GM23338 (cell line): ENCODE measurements around the gene NOTCH1. TPM values are rescaled to one million over a fixed set of nuclear protein-coding genes. Genes with fewer than 3 reads are reported as not detected.

ENCODE experiments used
- ATAC-seq: fragments of 200-7000 bp; cut with Tn5 transposase; 3 replicates; pipeline ENCODE4 v1.9.1; 2020
- DNase-seq: peaks from one replicate; pipeline ENCODE4 v3.0.0-alpha.2; 2015; ENCODE audit warnings: low spot score
- H2AFZ ChIP-seq: fragments of 200-600 bp; sonication (generic); 2 replicates; pipeline ENCODE4 v1.8.0; 2016; ENCODE audit warnings: antibody characterized with exemption, mild to moderate bottlenecking, moderate library complexity
- H3F3A ChIP-seq: fragments of 200-600 bp; sonication (generic); replicated peaks from 2 replicates; pipeline ENCODE4 v1.8.0; 2017; ENCODE audit warnings: antibody characterized with exemption, mixed run types, low read depth
- H3K27ac ChIP-seq: fragments of 200-600 bp; sonication (generic); 2 replicates; pipeline ENCODE4 v1.6.1; 2016; ENCODE audit warnings: low read depth
- H3K27me3 ChIP-seq: fragments of 200-600 bp; sonication (generic); 2 replicates; pipeline ENCODE4 v1.8.0; 2016; ENCODE audit warnings: mild to moderate bottlenecking, mixed run types, moderate library complexity; ENCODE audit not compliant: insufficient read depth
- H3K36me3 ChIP-seq: fragments of 200-600 bp; sonication (generic); 2 replicates; pipeline ENCODE4 v1.8.0; 2016; ENCODE audit warnings: mild to moderate bottlenecking; ENCODE audit not compliant: insufficient read depth
- H3K4me1 ChIP-seq: fragments of 200-600 bp; sonication (generic); 2 replicates; pipeline ENCODE4 v1.8.0; 2016; ENCODE audit warnings: mild to moderate bottlenecking, moderate library complexity; ENCODE audit not compliant: insufficient read depth
- H3K4me2 ChIP-seq: fragments of 200-600 bp; sonication (generic); 2 replicates; pipeline ENCODE4 v1.7.1; 2017; ENCODE audit warnings: mixed run types
- H3K4me3 ChIP-seq: fragments of 200-600 bp; sonication (generic); 2 replicates; pipeline ENCODE4 v1.6.1; 2016; ENCODE audit warnings: mixed run types
- H3K79me2 ChIP-seq: fragments of 200-600 bp; sonication (generic); replicated peaks from 2 replicates; pipeline ENCODE4 v1.8.0; 2017; ENCODE audit warnings: mild to moderate bottlenecking; ENCODE audit not compliant: insufficient read depth
- H3K9me2 ChIP-seq: fragments of 200-600 bp; sonication (generic); 2 replicates; pipeline ENCODE4 v1.8.0; 2017; ENCODE audit not compliant: insufficient read depth
- H4K20me1 ChIP-seq: fragments of 200-600 bp; sonication (generic); replicated peaks from 2 replicates; pipeline ENCODE4 v1.8.0; 2017; ENCODE audit warnings: mild to moderate bottlenecking; ENCODE audit not compliant: insufficient read depth
- H3K27ac Mint-ChIP-seq: 2 replicates; pipeline ENCODE4 v1.8.0; 2020; ENCODE audit warnings: inconsistent platforms, mild to moderate bottlenecking, moderate library complexity, mixed read lengths
- H3K27me3 Mint-ChIP-seq: 3 replicates; pipeline ENCODE4 v1.8.0; 2022; ENCODE audit warnings: low read depth, mild to moderate bottlenecking, moderate library complexity, mixed read lengths, inconsistent platforms; ENCODE audit not compliant: insufficient read depth, poor library complexity
- H3K36me3 Mint-ChIP-seq: 3 replicates; pipeline ENCODE4 v1.8.0; 2021; ENCODE audit warnings: low read depth, mild to moderate bottlenecking, inconsistent platforms, moderate library complexity, mixed read lengths
- H3K4me1 Mint-ChIP-seq: 3 replicates; pipeline ENCODE4 v1.8.0; 2020; ENCODE audit warnings: mild to moderate bottlenecking, inconsistent platforms, mixed read lengths
- H3K4me3 Mint-ChIP-seq: 3 replicates; pipeline ENCODE4 v1.8.0; 2021; ENCODE audit warnings: moderate library complexity, mild to moderate bottlenecking, inconsistent platforms, mixed read lengths
- H3K9me3 Mint-ChIP-seq: 3 replicates; pipeline ENCODE4 v1.8.0; 2020; ENCODE audit warnings: moderate library complexity, mild to moderate bottlenecking, inconsistent platforms, mixed read lengths
- CREB1 ChIP-seq: fragments of 250-450 bp; sonication (Bioruptor Pico); IDR thresholded peaks from 2 replicates; pipeline ENCODE4 v1.5.0; 2020; ENCODE audit warnings: low read depth, mild to moderate bottlenecking, moderate library complexity
- CTCF ChIP-seq, 2 experiments: fragments of 200-600 bp in 1 of 2; sonication (generic) in 1 of 2; conservative IDR thresholded peaks; 2 replicates each; pipeline versions ENCODE4 v1.5.1 to v1.6.1; 2016 to 2017; ENCODE audit warnings: antibody characterized with exemption in 2 of 2, low read depth in 2 of 2, mild to moderate bottlenecking in 2 of 2, moderate library complexity in 1 of 2
- ETS1 ChIP-seq: IDR thresholded peaks from 2 replicates; pipeline ENCODE4 v1.6.1; 2016; ENCODE audit warnings: antibody characterized with exemption
- EZH2 ChIP-seq: fragments of 200-600 bp; sonication (generic); IDR thresholded peaks from one replicate; pipeline ENCODE4 v1.8.0; 2017; ENCODE audit warnings: antibody characterized with exemption, mild to moderate bottlenecking, low read depth; ENCODE audit not compliant: unreplicated experiment
- JUNB ChIP-seq: IDR thresholded peaks from one replicate; pipeline ENCODE4 v1.6.1; 2016; ENCODE audit warnings: antibody characterized with exemption; ENCODE audit not compliant: unreplicated experiment
- NANOG ChIP-seq: IDR thresholded peaks from 2 replicates; pipeline ENCODE4 v1.6.1; 2016; ENCODE audit warnings: antibody characterized with exemption, borderline replicate concordance
- POLR2AphosphoS5 ChIP-seq: IDR thresholded peaks from 2 replicates; pipeline ENCODE4 v1.6.1; 2016; ENCODE audit warnings: antibody characterized with exemption, low read depth
- REST ChIP-seq: IDR thresholded peaks from one replicate; pipeline ENCODE4 v1.6.1; 2018; ENCODE audit warnings: antibody characterized with exemption; ENCODE audit not compliant: unreplicated experiment
- ZNF462 ChIP-seq: fragments of 250-450 bp; sonication (Bioruptor Pico); IDR thresholded peaks from 2 replicates; pipeline ENCODE4 v1.5.0; 2020; ENCODE audit warnings: mild to moderate bottlenecking, moderate library complexity
- polyA plus RNA-seq: library from polyadenylated mRNA; unstranded; fragments of >200 nt; fragmentation: Nextera tagmentation; extraction: Ambion mirVana; gene quantifications from 2 replicates; pipeline ENCODE4 v1.2.1, GENCODE V29; 2016
- total RNA-seq: library from RNA; depleted of rRNA; stranded (reverse); fragments of >200 nt; shearing (Covaris generic); gene quantifications from 2 replicates; pipeline ENCODE4 v1.2.3, GENCODE V29; 2014

Gene NOTCH1
- total and polyA plus RNA-seq, 2 experiments from 2014 or later: 9.9 to 97.2 TPM

GRCh38 chr9:136454026-136454796 lies 91.6 kb downstream of the NOTCH1 start:
- peaks cover 4% of the 10 kb centered on the region; the same call in 2 of the 3 replicates for H3K9me3 Mint-ChIP-seq
- H3K36me3 Mint-ChIP-seq: peaks cover 83% of the 10 kb centered on the region
- H3K4me3 Mint-ChIP-seq: no peak overlapping the region
- H3K4me1 Mint-ChIP-seq: no peaks in the 10 kb centered on the region
- H3K4me2 ChIP-seq: no peak overlapping the region
- no peaks in the 10 kb centered on the region for H3K9me2 ChIP-seq
- H3K27ac ChIP-seq: no peak overlapping the region
- no peaks in the 10 kb centered on the region for H3K4me1 ChIP-seq
- ATAC-seq: no peak
- 0 out of 2 replicates have a peak, but pooled peaks cover 7% of the 10 kb centered on the region for H3F3A ChIP-seq
- no peak overlapping the region for H2AFZ ChIP-seq
- no peaks in the 10 kb centered on the region for H3K27me3 ChIP-seq
- H3K27ac Mint-ChIP-seq: no peak overlapping the region
- peaks cover 3% of the 10 kb centered on the region; the same call in 1 of the 2 replicates for H4K20me1 ChIP-seq
- peaks cover 10% of the 10 kb centered on the region for H3K27me3 Mint-ChIP-seq
- H3K4me3 ChIP-seq: no peak overlapping the region
- TF ChIP-seq CREB1 (CRISPR knock-in tag): no peak
- TF ChIP-seq JUNB: no peak
- no peak for TF ChIP-seq ETS1
- no peak for TF ChIP-seq EZH2
- no peak for TF ChIP-seq ZNF462 (CRISPR knock-in tag)
- TF ChIP-seq CTCF (conservative IDR thresholded peaks at IDR 0.05; ENCODE audit: low read depth in 2 of 2): no peak
- no peak for TF ChIP-seq POLR2AphosphoS5
- no peak for TF ChIP-seq REST
- TF ChIP-seq NANOG: no peak
- peaks cover 24% of the 10 kb centered on the region for H3K36me3 ChIP-seq
- no peak for DNase-seq
- no peaks in the 10 kb centered on the region; the same call in 1 of the 2 replicates for H3K79me2 ChIP-seq
